Measurements from ENCODE around the gene PPIE. TPM values are rescaled to one million over a fixed set of nuclear protein-coding genes. Genes with fewer than 3 reads are reported as not detected.
"Not testable (repeated sequence)": the region's sequence is repeated elsewhere in the genome, so short reads cannot be mapped to it uniquely, and the experiment has no call there.

Gene PPIE
- total RNA-seq, 1 donor from 2014 or later: 27.9 TPM

GRCh38 chr1:39754026-39754570 is 15.4 kb downstream of the PPIE start:
- ATAC-seq (ENCODE audit: poor library complexity): no peak
- DNase-seq: no peak
- intact Hi-C loops (cut with DNase I): no loop called here

- DNase-seq: no peak
- no peak for ATAC-seq (ENCODE audit: poor library complexity)
- intact Hi-C loops (cut with DNase I): no loop called here
Observed at GRCh38 chr1:39754906-39755504, 16.3 kb downstream of the PPIE start.

GRCh38 chr1:39755965-39756659 is 17.4 kb downstream of the PPIE start:
- intact Hi-C loops (cut with DNase I): no loop called here
- ATAC-seq (ENCODE audit: poor library complexity) (no peak), DNase-seq (no peak)

- ATAC-seq (ENCODE audit: poor library complexity): no peak
- no peak for DNase-seq
- intact Hi-C loops (cut with DNase I): no loop called here
Observed at GRCh38 chr1:39757501-39757900, 18.8 kb downstream of the PPIE start.

GRCh38 chr1:39758556-39759435 is 20.1 kb downstream of the PPIE start:
- intact Hi-C loops (cut with DNase I): no loop called here
- ATAC-seq (ENCODE audit: poor library complexity) (no peak), DNase-seq (no peak)

GRCh38 chr1:39759436-39759726 is 20.7 kb downstream of the PPIE start:
- DNase-seq: no peak

GRCh38 chr1:39760074-39761008 is 21.7 kb downstream of the PPIE start:
- ATAC-seq (ENCODE audit: poor library complexity) (no peak), DNase-seq (no peak)
- intact Hi-C loops (cut with DNase I): no loop called here

More at GRCh38 chr1:39759436-39759726, 20.7 kb downstream of the PPIE start:
- no peak for ATAC-seq (ENCODE audit: poor library complexity)
- intact Hi-C loops (cut with DNase I): no loop called here

- no peak for DNase-seq
- intact Hi-C loops (cut with DNase I): no loop called here
- ATAC-seq (ENCODE audit: poor library complexity): no peak
Observed at GRCh38 chr1:39761016-39761415, 22.3 kb downstream of the PPIE start.

- DNase-seq (no peak), ATAC-seq (ENCODE audit: poor library complexity) (no peak)
- intact Hi-C loops (cut with DNase I): no loop called here
Observed at GRCh38 chr1:39761557-39762260, 23.0 kb downstream of the PPIE start.

- no peak for DNase-seq
- ATAC-seq (ENCODE audit: poor library complexity): no peak
- intact Hi-C loops (cut with DNase I): no loop called here
Observed at GRCh38 chr1:39762550-39763540, 24.2 kb downstream of the PPIE start.

GRCh38 chr1:39763619-39764374 is 25.1 kb downstream of the PPIE start:
- DNase-seq; ATAC-seq (ENCODE audit: poor library complexity); intact Hi-C loops (cut with DNase I): not testable (repeated sequence)

- ATAC-seq (ENCODE audit: poor library complexity): not testable (repeated sequence)
Observed at GRCh38 chr1:39764512-39764911, 25.8 kb downstream of the PPIE start.

GRCh38 chr1:39766466-39766865 is 27.8 kb downstream of the PPIE start:
- ATAC-seq (ENCODE audit: poor library complexity); intact Hi-C loops (cut with DNase I); DNase-seq: not testable (repeated sequence)

More at GRCh38 chr1:39764512-39764911, 25.8 kb downstream of the PPIE start:
- intact Hi-C loops (cut with DNase I); DNase-seq: not testable (repeated sequence)

GRCh38 chr1:39769502-39769901 is 30.8 kb downstream of the PPIE start:
- ATAC-seq (ENCODE audit: poor library complexity); DNase-seq; intact Hi-C loops (cut with DNase I): not testable (repeated sequence)

GRCh38 chr1:39770100-39771021 is 31.7 kb downstream of the PPIE start:
- ATAC-seq (ENCODE audit: poor library complexity): peak; percentile 28
- DNase-seq; intact Hi-C loops (cut with DNase I): not testable (repeated sequence)
